ENCODE results near the gene PAGR1. TPM values are rescaled to one million over a fixed set of nuclear protein-coding genes. Genes with fewer than 3 reads are reported as not detected.
"Not testable (repeated sequence)": the region's sequence is repeated elsewhere in the genome, so short reads cannot be mapped to it uniquely, and the experiment has no call there.

PAGR1 gene
- total RNA-seq, 6 experiments from 2014 or later: 8.5 to 26.1 (median 11.5) TPM

DNA sequence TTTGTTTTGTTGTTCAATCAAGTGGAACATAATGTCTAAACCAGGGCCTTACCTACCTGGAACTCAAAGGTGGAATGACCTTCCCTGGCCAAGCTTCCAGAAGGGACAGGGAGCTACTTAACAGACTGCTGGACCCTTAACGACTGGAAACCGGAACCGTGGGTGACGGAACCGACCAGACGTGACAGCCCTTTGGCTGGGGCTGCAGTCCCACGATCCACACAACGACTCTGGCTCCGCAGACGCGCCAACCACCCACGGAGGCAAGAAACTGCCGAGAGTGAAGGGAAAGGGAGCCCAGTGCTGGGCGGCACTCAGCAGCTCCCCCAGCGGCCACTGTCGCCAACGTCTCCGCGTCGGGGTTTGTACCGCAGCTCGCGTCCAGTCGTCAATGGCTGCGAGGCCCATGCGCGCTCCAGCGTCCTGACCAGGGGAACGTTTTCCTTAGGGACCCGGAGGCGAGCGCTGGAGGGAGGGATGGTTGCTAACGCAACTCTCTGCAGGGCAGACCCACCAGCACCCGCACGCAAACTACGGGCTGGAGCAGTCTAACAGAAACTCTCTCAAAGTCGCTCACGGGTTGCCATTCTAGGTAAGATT, 31.0 kb upstream of the PAGR1 start:
- DNase-seq (peak; percentile 76 to 83 (median 78)), ATAC-seq (peak; percentile 94 to 97 (median 95))
- Histone ChIP-seq H3K27me3 (no peaks in the 10 kb centered on the region), H3K9me3 (no peaks in the 10 kb centered on the region), H3K4me1 (peaks cover 0 to 6% (median 0%) of the 10 kb centered on the region in 4 donors), H3K27ac (peak overlapping the region in 1 of 3 donors; percentile 5), H3K4me3 (peak overlapping the region in 1 of 3 donors; percentile 33), H3K36me3 (no peaks in the 10 kb centered on the region)
- TF ChIP-seq, protein P1, sequence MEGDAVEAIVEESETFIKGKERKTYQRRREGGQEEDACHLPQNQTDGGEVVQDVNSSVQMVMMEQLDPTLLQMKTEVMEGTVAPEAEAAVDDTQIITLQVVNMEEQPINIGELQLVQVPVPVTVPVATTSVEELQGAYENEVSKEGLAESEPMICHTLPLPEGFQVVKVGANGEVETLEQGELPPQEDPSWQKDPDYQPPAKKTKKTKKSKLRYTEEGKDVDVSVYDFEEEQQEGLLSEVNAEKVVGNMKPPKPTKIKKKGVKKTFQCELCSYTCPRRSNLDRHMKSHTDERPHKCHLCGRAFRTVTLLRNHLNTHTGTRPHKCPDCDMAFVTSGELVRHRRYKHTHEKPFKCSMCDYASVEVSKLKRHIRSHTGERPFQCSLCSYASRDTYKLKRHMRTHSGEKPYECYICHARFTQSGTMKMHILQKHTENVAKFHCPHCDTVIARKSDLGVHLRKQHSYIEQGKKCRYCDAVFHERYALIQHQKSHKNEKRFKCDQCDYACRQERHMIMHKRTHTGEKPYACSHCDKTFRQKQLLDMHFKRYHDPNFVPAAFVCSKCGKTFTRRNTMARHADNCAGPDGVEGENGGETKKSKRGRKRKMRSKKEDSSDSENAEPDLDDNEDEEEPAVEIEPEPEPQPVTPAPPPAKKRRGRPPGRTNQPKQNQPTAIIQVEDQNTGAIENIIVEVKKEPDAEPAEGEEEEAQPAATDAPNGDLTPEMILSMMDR (IDR thresholded peaks at IDR 0.05): peak; percentile 65 to 87 (median 82)
- TF ChIP-seq POLR2A (IDR thresholded peaks at IDR 0.05): no peak
- intact Hi-C loops (cut with DNase I): no loop called here
- whole genome bisulfite sequencing (ENCODE audit: insufficient coverage, low coverage, low lambda C conversion rate, missing lambda C conversion rate): 13% methylated on average over 14 of the region's 38 CpGs

DNA sequence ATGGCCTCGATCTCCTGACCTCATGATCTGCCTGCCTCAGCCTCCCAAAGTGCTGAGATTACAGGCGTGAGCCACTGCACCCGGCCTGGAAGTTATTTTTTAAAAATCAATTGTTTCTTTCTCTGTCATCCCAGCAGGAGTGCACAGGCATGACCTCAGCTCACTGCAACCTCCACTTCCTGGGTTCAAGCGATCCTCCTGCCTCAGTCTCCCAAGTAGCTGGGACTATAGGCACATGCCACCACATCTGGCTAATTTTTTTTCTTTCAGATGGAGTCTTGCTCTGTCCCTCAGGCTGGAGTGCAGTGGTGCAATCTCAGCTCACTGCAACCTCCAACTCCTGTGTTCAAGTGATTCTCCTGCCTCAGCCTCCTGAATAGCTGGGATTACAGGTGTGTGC, 28.8 kb upstream of the PAGR1 start:
- 78% methylated on average over 4 of the region's 4 CpGs for WGBS (ENCODE audit: insufficient coverage, low coverage, low lambda C conversion rate, missing lambda C conversion rate)
- H3K9me3 ChIP-seq; ATAC-seq; H3K27me3 ChIP-seq; H3K4me3 ChIP-seq; H3K36me3 ChIP-seq; DNase-seq; intact Hi-C loops (cut with DNase I); H3K27ac ChIP-seq: not testable (repeated sequence)
- H3K4me1 ChIP-seq: peaks cover 0 to 15% (median 4%) of the 10 kb centered on the region in 4 donors

DNA sequence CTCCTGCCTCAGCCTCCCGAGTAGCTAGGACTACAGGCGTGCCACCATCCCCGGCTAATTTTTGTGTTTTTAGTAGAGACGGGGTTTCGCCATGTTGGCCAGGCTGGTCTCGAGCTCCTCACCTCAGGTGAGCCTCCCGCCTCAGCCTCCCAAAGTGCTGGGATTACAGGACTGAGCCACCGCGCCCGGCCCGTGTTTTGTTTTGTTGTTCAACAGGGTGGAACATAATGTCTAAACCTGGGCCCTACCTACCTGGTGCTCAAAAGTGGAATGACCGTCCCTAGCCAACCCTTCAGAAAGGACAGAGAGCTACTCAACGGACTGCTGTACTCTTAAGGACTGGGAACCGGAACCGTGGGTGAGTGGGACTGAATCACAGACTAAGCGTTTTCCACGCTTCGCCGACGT, 26.2 kb upstream of the PAGR1 start:
- ATAC-seq: peak; percentile 12 to 35 (median 20)

DNA sequence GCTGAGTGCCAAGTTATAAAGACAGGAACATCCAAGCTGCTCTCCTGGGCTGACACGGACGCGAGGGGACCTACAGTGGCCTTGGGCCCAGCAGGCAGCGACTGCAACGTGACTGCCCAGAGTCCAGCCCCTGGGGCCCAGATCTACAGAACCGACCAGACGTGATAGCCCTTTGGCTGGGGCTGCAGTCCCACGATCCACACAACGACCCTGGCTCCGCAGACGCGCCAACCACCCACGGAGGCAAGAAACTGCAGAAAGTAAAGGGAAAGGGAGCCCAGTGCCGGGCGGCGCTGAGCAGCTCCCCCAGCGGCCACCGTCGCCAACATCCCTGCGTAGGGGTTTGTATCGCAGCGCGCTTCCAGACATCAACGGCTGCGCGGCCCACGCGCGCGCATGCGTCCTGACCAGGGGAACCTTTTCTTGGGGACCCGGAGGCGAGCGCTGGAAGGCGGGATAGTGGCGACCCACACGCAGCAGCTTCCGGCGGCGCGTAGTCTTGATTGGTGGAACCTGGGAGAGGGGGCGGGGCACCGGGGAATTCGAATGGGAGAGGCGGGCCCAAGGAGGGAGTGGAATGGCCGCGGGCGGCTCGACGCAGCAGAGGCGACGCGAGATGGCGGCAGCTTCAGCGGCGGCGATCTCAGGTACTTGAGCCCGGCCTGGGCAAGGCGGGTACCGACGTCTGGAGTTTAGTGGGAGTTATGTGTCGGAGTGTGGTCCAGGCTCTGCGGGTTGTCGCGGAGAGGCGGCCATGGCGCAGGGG, 25.6 kb upstream of the PAGR1 start, which contains the start of gene KIF22:
TSS of gene KIF22 (plus strand) at position 569 of the 766 bp plus-strand sequence. CDS start at position 578, 9 bp downstream.
- WGBS (ENCODE audit: insufficient coverage, low coverage, low lambda C conversion rate, missing lambda C conversion rate): 0% methylated on average over 33 of the region's 67 CpGs
- intact Hi-C loops (cut with DNase I): no loop called here
- no peaks in the 10 kb centered on the region for H3K27me3 ChIP-seq
- H3K36me3 ChIP-seq: no peaks in the 10 kb centered on the region
- peak; percentile 99 to 100 (median 99) for DNase-seq
- H3K27ac ChIP-seq: peak within 1 kb of the TSS; percentile 75 to 89 (median 85)
- peak within 1 kb of the TSS; percentile 83 to 93 (median 90) for H3K4me3 ChIP-seq
- no peaks in the 10 kb centered on the region for H3K9me3 ChIP-seq
- H3K4me1 ChIP-seq: peaks cover 0 to 15% (median 4%) of the 10 kb centered on the region in 4 donors
- ATAC-seq: peak; percentile 97 to 98 (median 98)
- TF ChIP-seq, protein P1 (IDR thresholded peaks at IDR 0.05): peak; percentile 75 to 77 (median 76)
- peak; percentile 82 for TF ChIP-seq POLR2A (IDR thresholded peaks at IDR 0.05)

More for the DNA sequence above, 26.2 kb upstream of the PAGR1 start:
- H3K4me3 ChIP-seq: peak overlapping the region; percentile 83 to 93 (median 90)
- no peaks in the 10 kb centered on the region for H3K27me3 ChIP-seq
- H3K9me3 ChIP-seq: no peaks in the 10 kb centered on the region
- peak in 1 of 3 donors; percentile 51 for DNase-seq
- peak overlapping the region; percentile 75 to 89 (median 85) for H3K27ac ChIP-seq
- intact Hi-C loops (cut with DNase I): no loop called here
- H3K4me1 ChIP-seq: peaks cover 0 to 15% (median 4%) of the 10 kb centered on the region in 4 donors
- H3K36me3 ChIP-seq: no peaks in the 10 kb centered on the region
- WGBS (ENCODE audit: insufficient coverage, low coverage, low lambda C conversion rate, missing lambda C conversion rate): 42% methylated on average over 13 of the region's 20 CpGs
- TF ChIP-seq, protein P1 (IDR thresholded peaks at IDR 0.05): no peak
- no peak for TF ChIP-seq POLR2A (IDR thresholded peaks at IDR 0.05)

Data from right lobe of liver (tissue), 6 donors.